Stimulated activated CD8-positive, alpha-beta memory T cell treated with anti-CD3 and anti-CD28 coated beads, Interleukin-7, amount 100 ng/mL, for 4 hours (primary cell): ENCODE measurements around the gene BCL2L13.

Experiments used
- DNase-seq, 2 donors: peaks; one replicate each; pipeline ENCODE4 v3.0.0-alpha.2; 2020; ENCODE audit warnings: low read depth in 2 of 2

Gene BCL2L13

GRCh38 chr22:17726928-17727897, 88.7 kb downstream of the BCL2L13 start:
- DNase-seq: no peak

GRCh38 chr22:17728786-17729185, 90.2 kb downstream of the BCL2L13 start:
- no peak for DNase-seq

DNA sequence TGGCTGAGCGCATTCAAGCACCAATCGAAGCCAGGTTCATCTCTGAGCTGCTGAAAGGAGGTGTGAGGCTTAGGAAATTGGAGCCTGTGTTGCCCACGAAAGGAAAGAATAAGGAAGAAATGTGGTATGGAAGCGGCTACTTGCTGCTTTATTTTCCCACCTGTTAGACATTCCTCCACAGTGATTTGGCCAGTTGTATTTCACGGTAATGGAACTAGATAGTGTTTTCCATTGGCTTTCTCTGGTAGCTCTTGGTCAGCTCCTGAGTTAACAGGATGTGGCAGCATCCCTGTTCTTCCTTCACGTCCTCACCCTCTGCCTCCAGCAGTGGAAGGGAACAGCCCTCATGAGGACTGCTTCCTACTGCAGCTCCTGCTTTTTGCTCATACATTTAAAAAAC, 91.0 kb downstream of the BCL2L13 start:
- DNase-seq: no peak

- DNase-seq: no peak
Measured at GRCh38 chr22:17732251-17732854, 93.8 kb downstream of the BCL2L13 start.

- DNase-seq: no peak
Measured at GRCh38 chr22:17733466-17733865, 94.9 kb downstream of the BCL2L13 start.

GRCh38 chr22:17734187-17734586, 95.6 kb downstream of the BCL2L13 start:
- DNase-seq: no peak

- no peak for DNase-seq
Measured at GRCh38 chr22:17738386-17739128, 100.0 kb downstream of the BCL2L13 start.

DNA sequence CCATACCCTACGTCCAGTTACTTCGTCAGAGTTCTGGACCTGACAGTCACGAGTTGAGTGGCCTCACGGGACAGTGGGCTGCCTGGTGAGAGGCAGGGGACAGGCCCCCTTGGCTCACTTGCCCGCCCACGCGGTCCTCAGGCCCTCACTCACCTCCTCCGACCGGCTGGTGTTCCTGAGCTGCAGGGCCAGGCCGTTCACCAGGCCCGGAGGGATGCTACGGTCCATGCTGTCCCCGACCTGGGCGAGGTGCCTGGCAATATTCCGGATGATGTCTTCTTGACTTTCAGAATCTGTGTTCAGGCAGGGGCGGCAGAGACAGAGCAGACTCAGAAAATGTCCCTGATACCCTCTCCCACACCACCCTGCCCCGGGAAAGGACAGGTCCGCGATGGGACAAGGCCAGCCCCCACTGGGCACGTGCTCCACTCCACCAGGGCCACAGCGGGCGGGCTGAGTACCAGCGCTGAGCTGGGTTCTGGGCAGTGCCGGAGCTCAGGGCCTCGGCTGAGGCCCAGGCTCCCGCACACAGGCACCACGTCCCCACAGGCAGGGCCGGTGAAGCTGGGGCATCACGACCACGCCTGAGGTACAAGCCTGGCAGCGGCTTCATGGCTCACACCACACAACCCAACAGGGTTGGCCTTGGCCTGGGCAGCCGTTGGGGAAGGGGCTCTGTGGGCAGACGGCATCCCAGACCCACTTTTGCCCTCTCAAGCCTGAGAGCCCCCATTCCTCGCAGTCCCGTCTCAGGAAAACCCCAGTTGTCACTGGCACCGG, 100.8 kb downstream of the BCL2L13 start:
- DNase-seq: no peak

DNA sequence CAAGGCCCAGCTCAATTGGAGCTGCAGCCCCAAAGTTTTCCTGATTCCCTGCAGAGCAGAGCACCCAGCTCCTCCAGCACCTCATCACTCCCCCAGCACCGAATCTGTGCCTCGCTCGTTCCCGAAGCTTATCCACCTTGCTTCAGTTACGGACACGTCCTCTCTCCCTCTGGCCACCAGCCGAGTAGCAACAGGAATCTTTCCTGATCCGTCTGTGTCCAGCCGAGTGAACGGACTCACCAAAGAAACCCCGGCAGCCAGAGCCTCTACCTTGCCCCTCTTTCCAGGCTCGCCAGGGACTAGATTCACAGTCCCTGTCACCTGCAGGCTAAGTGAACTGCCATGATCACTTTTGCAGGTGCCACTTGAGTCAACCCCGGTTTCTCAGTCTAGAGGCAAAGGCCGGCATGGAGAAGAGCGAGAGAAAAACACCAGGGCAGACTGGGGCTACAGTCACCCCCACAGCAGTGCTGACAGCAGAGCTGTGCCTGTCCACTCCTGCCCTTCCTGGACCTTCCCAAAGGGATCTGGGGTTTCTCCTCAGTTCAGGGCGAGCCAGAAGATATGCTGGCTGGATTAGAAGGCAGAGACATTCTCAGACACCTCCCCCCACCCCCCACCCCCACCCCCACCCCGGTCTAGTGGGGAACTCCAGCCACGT, 103.4 kb downstream of the BCL2L13 start:
- no peak for DNase-seq

DNA sequence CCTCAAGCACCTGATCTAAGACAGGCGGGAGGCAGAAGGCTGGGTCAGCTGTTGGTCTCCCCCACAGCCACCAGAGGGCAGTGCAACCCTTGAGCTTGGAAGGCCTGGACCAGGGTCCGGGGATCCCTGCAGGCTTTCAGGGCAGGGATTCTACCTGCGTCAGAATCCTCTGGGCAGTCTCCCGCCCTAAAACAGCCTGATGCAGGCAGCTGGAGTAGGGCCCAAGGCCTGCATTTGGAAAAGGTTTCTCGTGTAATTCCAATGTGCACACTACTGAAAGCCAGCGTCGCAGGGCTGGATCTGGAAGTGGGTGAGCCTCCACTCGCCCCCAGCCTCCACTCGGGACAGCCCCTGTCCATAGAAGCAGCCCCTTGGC, 104.0 kb downstream of the BCL2L13 start:
- peak; percentile 24 to 31 for DNase-seq

GRCh38 chr22:17743661-17744411, 105.3 kb downstream of the BCL2L13 start:
- no peak for DNase-seq

DNA sequence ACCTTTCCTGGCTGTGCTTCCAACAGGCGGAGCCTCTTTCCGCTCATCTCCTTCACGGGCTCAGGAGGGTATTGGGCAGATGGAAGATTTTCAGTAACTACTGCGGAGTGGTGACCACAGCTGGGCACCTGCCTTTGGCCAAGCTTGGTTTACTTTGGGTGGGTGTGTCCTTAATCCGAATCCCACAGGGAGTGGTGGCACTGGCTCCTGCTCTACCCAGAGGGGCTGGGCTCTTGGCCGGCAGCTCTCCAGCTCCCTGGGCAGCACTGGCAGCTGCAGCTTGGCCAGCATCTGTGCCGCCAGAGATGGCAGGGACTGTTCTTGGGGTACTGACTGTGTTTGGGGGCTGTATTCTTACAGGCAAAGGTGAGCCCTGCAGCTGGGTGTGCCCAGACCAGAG, 105.9 kb downstream of the BCL2L13 start:
- no peak for DNase-seq

DNA sequence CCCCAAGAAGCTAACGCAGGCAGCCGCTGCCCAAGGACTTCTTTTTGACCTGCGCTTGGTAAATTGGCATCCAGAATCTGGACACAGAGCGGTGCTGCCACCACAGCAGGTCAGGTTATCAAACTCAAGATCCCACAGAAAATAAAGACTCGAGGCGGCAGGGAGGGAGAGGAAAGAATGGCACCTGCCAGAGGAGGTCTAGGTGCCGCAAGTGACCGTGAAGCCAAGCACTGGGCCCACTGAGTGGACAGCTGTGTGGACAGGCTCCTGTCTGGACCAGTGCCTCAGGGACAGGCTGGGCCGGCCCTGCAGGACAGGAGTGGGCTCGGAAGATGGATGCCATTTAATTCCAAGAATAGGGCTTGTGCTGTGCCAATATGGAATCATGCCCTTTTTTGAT, 108.4 kb downstream of the BCL2L13 start:
- DNase-seq: no peak

- DNase-seq: no peak
Measured at GRCh38 chr22:17748555-17749353, 110.2 kb downstream of the BCL2L13 start.

- no peak for DNase-seq
Measured at GRCh38 chr22:17749605-17750395, 111.2 kb downstream of the BCL2L13 start.

- DNase-seq: no peak
Measured at GRCh38 chr22:17751596-17751995, 113.0 kb downstream of the BCL2L13 start.

DNA sequence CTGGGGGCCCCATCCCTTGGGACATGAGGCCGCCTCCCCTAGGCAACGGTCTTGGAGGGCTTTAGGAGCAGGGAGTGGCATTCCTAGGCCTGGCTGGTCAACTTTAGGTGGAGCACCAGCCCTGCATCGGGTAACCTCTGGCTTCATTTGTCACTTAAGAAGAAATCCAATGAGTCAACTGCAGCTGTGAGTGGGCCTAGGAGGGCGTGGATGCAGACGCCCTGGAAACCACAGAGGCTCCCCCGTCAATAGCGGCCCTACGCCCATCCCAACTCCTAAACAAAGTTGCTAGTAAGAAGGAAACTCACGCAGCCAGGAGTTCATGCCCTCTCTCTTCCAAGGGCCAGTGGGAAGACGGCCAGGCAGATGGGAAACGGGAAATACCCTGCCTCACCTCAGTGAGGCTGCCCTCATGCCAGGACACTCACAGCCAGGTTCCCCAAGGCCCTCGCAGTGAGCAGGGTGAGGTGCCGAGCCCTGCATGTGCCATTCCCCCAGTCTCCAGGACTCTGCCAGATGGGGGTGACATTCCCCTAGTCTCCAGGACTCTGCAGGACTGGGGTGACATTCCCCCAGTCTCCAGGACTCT, 114.9 kb downstream of the BCL2L13 start:
- no peak for DNase-seq

DNA sequence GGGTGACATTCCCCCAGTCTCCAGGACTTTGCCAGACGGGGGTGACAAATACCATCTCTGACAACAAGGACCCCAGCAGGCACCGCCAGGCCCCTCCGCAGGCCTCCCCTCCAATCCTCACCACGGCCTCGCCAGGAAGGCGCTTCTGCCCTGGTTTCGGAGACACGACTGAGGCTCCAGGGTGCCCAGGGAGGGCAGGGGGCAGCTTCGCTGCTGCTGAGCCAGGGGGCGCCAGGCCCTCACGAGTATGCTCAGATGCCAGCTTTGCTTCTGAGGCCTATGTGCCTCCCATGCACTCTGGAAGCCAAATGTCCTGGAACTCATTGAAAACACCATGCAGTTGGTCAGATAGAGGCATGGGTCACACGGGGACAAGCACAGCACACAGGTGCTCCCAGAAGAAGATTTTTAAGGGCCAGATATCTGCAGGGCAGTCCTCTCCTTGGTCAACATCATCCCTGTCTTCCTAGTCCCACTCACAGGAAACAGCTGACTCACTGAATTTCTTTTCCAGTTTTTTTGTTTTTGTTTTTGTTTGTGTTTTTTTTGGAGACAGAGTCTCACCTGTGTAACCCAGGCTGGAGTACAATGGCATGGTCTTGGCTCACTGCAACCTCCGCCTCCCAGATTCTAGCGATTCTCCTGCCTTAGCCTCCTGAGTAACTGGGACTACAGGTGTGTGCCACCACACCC, 115.8 kb downstream of the BCL2L13 start:
- DNase-seq: no peak
